ENCODE results near the gene ZFYVE28. TPM values are rescaled to one million over a fixed set of nuclear protein-coding genes. Genes with fewer than 3 reads are reported as not detected.

Gene ZFYVE28
- total RNA-seq, 5 donors from 2014 or later (not counting 1 experiment from before 2014, with no cell fraction given), result 33.4 to 56.2 (median 45.4) TPM

- no peaks in the 10 kb centered on the region for H3K36me3 ChIP-seq (ENCODE audit: control insufficient read depth in 2 of 2, extremely low read depth in 1 of 2, insufficient read depth in 1 of 2, low read length in 1 of 2)
- CTCF ChIA-PET, result no interaction called here
- ATAC-seq (replicated peaks in 1 of 4) (no peak), DNase-seq (no peak)
- no peaks in the 10 kb centered on the region for H3K27me3 ChIP-seq (replicated peaks in 1 of 2; ENCODE audit: control insufficient read depth in 2 of 2, extremely low read depth in 1 of 2, insufficient read depth in 2 of 2, low read length in 1 of 2)
- Mint-ChIP-seq H3K4me3 (no peak overlapping the region), H3K9me3 (peaks cover 0 to under 1% (median 0%) of the 10 kb centered on the region in 3 donors), H3K36me3 (peaks cover 3% of the 10 kb centered on the region), H3K4me1 (peaks cover 3 to 10% (median 6%) of the 10 kb centered on the region in 3 donors), H3K27me3 (no peaks in the 10 kb centered on the region), H3K27ac (no peak overlapping the region)
- WGBS (ENCODE audit: insufficient coverage), result 88% methylated on average over 6 of the region's 10 CpGs
- peaks cover 0 to 19% of the 10 kb centered on the region in 2 experiments for H3K4me1 ChIP-seq (ENCODE audit: control insufficient read depth in 1 of 2, extremely low read depth in 1 of 2, insufficient read depth in 2 of 2, low read length in 2 of 2)
- no peak overlapping the region for H3K4me3 ChIP-seq (ENCODE audit: control insufficient read depth in 1 of 2, extremely low read depth in 1 of 2, low read length in 1 of 2)
- POLR2A ChIA-PET, result interaction anchor here in 1 of 2 donors (0.7 kb wide), 1 partner anchor 28 kb away, joined by 3 read pairs; no protein-coding TSS in a partner anchor
- no peak overlapping the region for H3K27ac ChIP-seq (ENCODE audit: low read length)
- no peaks in the 10 kb centered on the region for H3K9me3 ChIP-seq
These were observed 96.2 kb downstream of the ZFYVE28 start for GRCh38 chr4:2322227-2322626.

DNA sequence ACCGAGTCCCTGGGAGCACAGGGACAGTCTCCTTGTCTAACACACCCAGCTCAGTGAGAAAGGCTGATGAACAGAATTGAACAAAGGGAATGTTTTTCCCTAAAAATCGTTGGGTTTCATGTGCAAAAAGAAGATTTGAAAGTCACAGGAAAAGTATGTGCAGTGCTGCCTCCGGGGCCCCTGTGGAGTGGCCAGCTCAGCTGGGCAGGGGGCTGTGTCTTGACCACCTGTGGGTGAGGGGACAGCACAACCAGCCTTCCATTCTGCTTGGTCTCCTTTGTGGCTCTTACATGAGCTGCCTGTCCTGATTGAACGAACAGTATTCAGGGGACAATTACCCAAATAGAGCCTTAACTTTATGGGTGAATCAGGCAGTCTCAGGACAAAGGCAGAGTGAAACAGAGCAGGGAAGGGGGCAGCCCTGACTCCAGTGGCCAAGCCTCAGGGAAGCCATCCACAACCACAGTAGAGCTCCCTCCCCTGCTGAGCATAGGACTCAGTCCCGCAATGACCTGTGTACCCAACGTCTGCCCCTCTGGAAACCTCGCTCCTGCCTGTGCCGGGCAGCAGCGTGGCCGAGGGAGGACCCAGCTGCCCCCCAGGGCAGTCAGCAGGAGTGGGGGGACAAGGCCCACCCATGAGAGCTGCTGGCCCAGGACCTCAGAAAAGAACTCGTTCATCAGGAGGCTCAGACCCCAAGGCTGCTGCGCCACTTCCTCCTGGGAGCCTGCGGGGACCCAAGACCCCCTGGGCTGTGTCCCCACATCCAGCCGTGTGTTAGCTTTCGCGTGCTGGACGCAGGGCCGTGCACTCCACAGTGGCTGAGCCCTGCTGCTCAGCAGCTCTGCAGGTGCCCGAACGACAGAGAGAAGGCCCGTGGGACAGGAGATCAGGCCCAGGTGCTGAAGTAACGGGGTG lies 96.9 kb downstream of the ZFYVE28 start:
- Histone ChIP-seq H3K27ac (ENCODE audit: low read length) (no peak overlapping the region), H3K9me3 (no peaks in the 10 kb centered on the region), H3K4me3 (ENCODE audit: control insufficient read depth in 1 of 2, extremely low read depth in 1 of 2, low read length in 1 of 2) (no peak overlapping the region), H3K4me1 (ENCODE audit: control insufficient read depth in 1 of 2, extremely low read depth in 1 of 2, insufficient read depth in 2 of 2, low read length in 2 of 2) (peaks cover 0 to 19% of the 10 kb centered on the region in 2 experiments), H3K27me3 (replicated peaks in 1 of 2; ENCODE audit: control insufficient read depth in 2 of 2, extremely low read depth in 1 of 2, insufficient read depth in 2 of 2, low read length in 1 of 2) (no peaks in the 10 kb centered on the region), H3K36me3 (ENCODE audit: control insufficient read depth in 2 of 2, extremely low read depth in 1 of 2, insufficient read depth in 1 of 2, low read length in 1 of 2) (no peaks in the 10 kb centered on the region)
- Mint-ChIP-seq H3K4me1 (peaks cover 3 to 10% (median 6%) of the 10 kb centered on the region in 3 donors), H3K36me3 (peaks cover 3% of the 10 kb centered on the region), H3K27ac (no peak overlapping the region), H3K9me3 (no peaks in the 10 kb centered on the region), H3K27me3 (no peaks in the 10 kb centered on the region), H3K4me3 (no peak overlapping the region)
- CTCF ChIA-PET, result no interaction called here
- WGBS (ENCODE audit: insufficient coverage), result 91% methylated on average over 21 of the region's 22 CpGs
- DNase-seq (no peak), ATAC-seq (replicated peaks in 1 of 4) (no peak)
- POLR2A ChIA-PET, result interaction anchor here in 1 of 2 donors (0.6 to 0.7 kb wide), 2 partner anchors 28 to 83 kb away, joined by 3 to 7 read pairs; no protein-coding TSS in a partner anchor

- no peaks in the 10 kb centered on the region for H3K27me3 ChIP-seq (replicated peaks in 1 of 2; ENCODE audit: control insufficient read depth in 2 of 2, extremely low read depth in 1 of 2, insufficient read depth in 2 of 2, low read length in 1 of 2)
- ChIA-PET POLR2A (interaction anchor here in 1 of 2 donors (0.6 kb wide), 1 partner anchor 84 kb away, joined by 7 read pairs; no protein-coding TSS in a partner anchor), CTCF (interaction anchor here in 1 of 2 donors (0.8 kb wide), 1 partner anchor 92 kb away, joined by 3 read pairs; no protein-coding TSS in a partner anchor)
- DNase-seq, result no peak
- no peak overlapping the region for H3K27ac ChIP-seq (ENCODE audit: low read length)
- Mint-ChIP-seq H3K36me3 (peaks cover 4% of the 10 kb centered on the region), H3K4me3 (no peak overlapping the region), H3K4me1 (peaks cover 3 to 10% (median 6%) of the 10 kb centered on the region in 3 donors), H3K27ac (peak overlapping the region in 1 of 2 donors; percentile 19), H3K27me3 (no peaks in the 10 kb centered on the region), H3K9me3 (no peaks in the 10 kb centered on the region)
- no peak for ATAC-seq (replicated peaks in 1 of 4)
- H3K4me3 ChIP-seq (ENCODE audit: control insufficient read depth in 1 of 2, extremely low read depth in 1 of 2, low read length in 1 of 2), result no peak overlapping the region
- H3K9me3 ChIP-seq, result no peaks in the 10 kb centered on the region
- H3K36me3 ChIP-seq (ENCODE audit: control insufficient read depth in 2 of 2, extremely low read depth in 1 of 2, insufficient read depth in 1 of 2, low read length in 1 of 2), result no peaks in the 10 kb centered on the region
- 81% methylated on average over 9 of the region's 11 CpGs for WGBS (ENCODE audit: insufficient coverage)
- peaks cover 0 to 19% of the 10 kb centered on the region in 2 experiments for H3K4me1 ChIP-seq (ENCODE audit: control insufficient read depth in 1 of 2, extremely low read depth in 1 of 2, insufficient read depth in 2 of 2, low read length in 2 of 2)
These were observed 97.7 kb downstream of the ZFYVE28 start for GRCh38 chr4:2320746-2321145.

- Histone ChIP-seq H3K4me1 (ENCODE audit: control insufficient read depth in 1 of 2, extremely low read depth in 1 of 2, insufficient read depth in 2 of 2, low read length in 2 of 2) (peaks cover 0 to 19% of the 10 kb centered on the region in 2 experiments), H3K27ac (ENCODE audit: low read length) (no peak overlapping the region), H3K4me3 (ENCODE audit: control insufficient read depth in 1 of 2, extremely low read depth in 1 of 2, low read length in 1 of 2) (no peak overlapping the region), H3K9me3 (no peaks in the 10 kb centered on the region), H3K36me3 (ENCODE audit: control insufficient read depth in 2 of 2, extremely low read depth in 1 of 2, insufficient read depth in 1 of 2, low read length in 1 of 2) (no peaks in the 10 kb centered on the region), H3K27me3 (replicated peaks in 1 of 2; ENCODE audit: control insufficient read depth in 2 of 2, extremely low read depth in 1 of 2, insufficient read depth in 2 of 2, low read length in 1 of 2) (no peaks in the 10 kb centered on the region)
- Mint-ChIP-seq H3K27me3 (no peaks in the 10 kb centered on the region), H3K27ac (no peak overlapping the region), H3K36me3 (peaks cover 7% of the 10 kb centered on the region), H3K9me3 (no peaks in the 10 kb centered on the region), H3K4me1 (peaks cover 3 to 10% (median 6%) of the 10 kb centered on the region in 3 donors), H3K4me3 (no peak overlapping the region)
- ChIA-PET CTCF (interaction anchor here in 1 of 2 donors (0.8 kb wide), 1 partner anchor 93 kb away, joined by 3 read pairs; no protein-coding TSS in a partner anchor), POLR2A (interaction anchor here in 1 of 2 donors (0.6 kb wide), 1 partner anchor 39 kb away, joined by 4 read pairs; no protein-coding TSS in a partner anchor)
- DNase-seq, result peak in 8 of 35 experiments; percentile 6 to 46 (median 22)
- WGBS (ENCODE audit: insufficient coverage), result 100% methylated on average over 4 of the region's 18 CpGs
- no peak for ATAC-seq (replicated peaks in 1 of 4)
These were observed 98.3 kb downstream of the ZFYVE28 start for GRCh38 chr4:2320152-2320551.

- no peak overlapping the region for H3K27ac ChIP-seq (ENCODE audit: low read length)
- H3K36me3 ChIP-seq (ENCODE audit: control insufficient read depth in 2 of 2, extremely low read depth in 1 of 2, insufficient read depth in 1 of 2, low read length in 1 of 2), result no peaks in the 10 kb centered on the region
- 93% methylated on average over 5 of the region's 10 CpGs for WGBS (ENCODE audit: insufficient coverage)
- no peaks in the 10 kb centered on the region for H3K9me3 Mint-ChIP-seq
- ChIA-PET CTCF (no interaction called here), POLR2A (no interaction called here)
- H3K27me3 ChIP-seq (replicated peaks in 1 of 2; ENCODE audit: control insufficient read depth in 2 of 2, extremely low read depth in 1 of 2, insufficient read depth in 2 of 2, low read length in 1 of 2), result no peaks in the 10 kb centered on the region
- no peak overlapping the region for H3K4me3 Mint-ChIP-seq
- H3K27me3 Mint-ChIP-seq, result no peaks in the 10 kb centered on the region
- peaks cover 3 to 10% (median 6%) of the 10 kb centered on the region in 3 donors for H3K4me1 Mint-ChIP-seq
- H3K4me1 ChIP-seq (ENCODE audit: control insufficient read depth in 1 of 2, extremely low read depth in 1 of 2, insufficient read depth in 2 of 2, low read length in 2 of 2), result peaks cover 0 to 19% of the 10 kb centered on the region in 2 experiments
- no peak for ATAC-seq (replicated peaks in 1 of 4)
- H3K9me3 ChIP-seq, result peaks cover 2% of the 10 kb centered on the region
- no peak overlapping the region for H3K27ac Mint-ChIP-seq
- DNase-seq, result peak in 1 of 35 experiments; percentile 3
- H3K36me3 Mint-ChIP-seq, result peaks cover 10% of the 10 kb centered on the region
- no peak overlapping the region for H3K4me3 ChIP-seq (ENCODE audit: control insufficient read depth in 1 of 2, extremely low read depth in 1 of 2, low read length in 1 of 2)
These were observed 99.6 kb downstream of the ZFYVE28 start for GRCh38 chr4:2318885-2319284.

- Mint-ChIP-seq H3K27ac (no peak overlapping the region), H3K4me1 (peaks cover 3 to 10% (median 6%) of the 10 kb centered on the region in 3 donors), H3K4me3 (no peak overlapping the region), H3K36me3 (peaks cover 11% of the 10 kb centered on the region), H3K9me3 (no peaks in the 10 kb centered on the region), H3K27me3 (no peaks in the 10 kb centered on the region)
- Histone ChIP-seq H3K4me1 (ENCODE audit: control insufficient read depth in 1 of 2, extremely low read depth in 1 of 2, insufficient read depth in 2 of 2, low read length in 2 of 2) (peaks cover 0 to 19% of the 10 kb centered on the region in 2 experiments), H3K4me3 (ENCODE audit: control insufficient read depth in 1 of 2, extremely low read depth in 1 of 2, low read length in 1 of 2) (no peak overlapping the region), H3K9me3 (peaks cover 2% of the 10 kb centered on the region), H3K36me3 (ENCODE audit: control insufficient read depth in 2 of 2, extremely low read depth in 1 of 2, insufficient read depth in 1 of 2, low read length in 1 of 2) (no peaks in the 10 kb centered on the region), H3K27ac (ENCODE audit: low read length) (no peak overlapping the region), H3K27me3 (replicated peaks in 1 of 2; ENCODE audit: control insufficient read depth in 2 of 2, extremely low read depth in 1 of 2, insufficient read depth in 2 of 2, low read length in 1 of 2) (no peaks in the 10 kb centered on the region)
- DNase-seq (peak in 1 of 35 experiments; percentile 4), ATAC-seq (replicated peaks in 1 of 4) (no peak)
- WGBS (ENCODE audit: insufficient coverage), result 92% methylated on average over 7 of the region's 12 CpGs
- POLR2A ChIA-PET, result no interaction called here
- CTCF ChIA-PET, result interaction anchor here in 1 of 2 donors (0.9 kb wide), 1 partner anchor 35 kb away, joined by 7 read pairs; no protein-coding TSS in a partner anchor
These were observed 100.0 kb downstream of the ZFYVE28 start for GRCh38 chr4:2318476-2318875.
